GM10266 (cell line): ENCODE measurements around the gene RXFP3.

Experiments used
- DNase-seq: peaks from one replicate; pipeline ENCODE4 v3.0.0; 2012; ENCODE audit errors: extremely low spot score
- CTCF ChIP-seq: IDR thresholded peaks from 2 replicates; pipeline ENCODE4 v1.5.1; 2012; ENCODE audit warnings: mild to moderate bottlenecking, low read depth; ENCODE audit not compliant: control insufficient read depth, insufficient read depth; ENCODE audit errors: missing control alignments

Gene RXFP3

GRCh38 chr5:33936004-33936380 is 194 bp upstream of the RXFP3 start:
- DNase-seq: peak; percentile 80
- no peak for TF ChIP-seq CTCF

GRCh38 chr5:33937017-33937706 is 976 bp downstream of the RXFP3 start:
- no peak for TF ChIP-seq CTCF
- peak; percentile 27 for DNase-seq

- no peak for TF ChIP-seq CTCF
- DNase-seq: no peak
Measured at GRCh38 chr5:33937707-33938506, 1.7 kb downstream of the RXFP3 start.

- TF ChIP-seq CTCF: no peak
- no peak for DNase-seq
Measured at GRCh38 chr5:33938507-33938796, 2.3 kb downstream of the RXFP3 start.

GRCh38 chr5:33938881-33939280 is 2.7 kb downstream of the RXFP3 start:
- no peak for DNase-seq

GRCh38 chr5:33939556-33940262 is 3.5 kb downstream of the RXFP3 start:
- no peak for TF ChIP-seq CTCF
- no peak for DNase-seq

More at GRCh38 chr5:33938881-33939280, 2.7 kb downstream of the RXFP3 start:
- no peak for TF ChIP-seq CTCF
